Trophoblast cell (in vitro differentiated cells and primary cell): ENCODE measurements around the gene TXNL4A.
"Not testable (repeated sequence)": the region's sequence is repeated elsewhere in the genome, so short reads cannot be mapped to it uniquely, and the experiment has no call there.

Source experiments
- DNase-seq, 2 donors: peaks; one replicate each; pipeline ENCODE4 v3.0.0-alpha.2; 2016
- H2AFZ ChIP-seq: 2 replicates; pipeline ENCODE4 v1.6.1; 2013; ENCODE audit warnings: low read length, moderate library complexity, mild to moderate bottlenecking; ENCODE audit not compliant: insufficient read depth, poor library complexity
- H2AK5ac ChIP-seq: 2 replicates; pipeline ENCODE4 v1.6.1; 2013; ENCODE audit warnings: mild to moderate bottlenecking, low read length
- H2BK120ac ChIP-seq: 2 replicates; pipeline ENCODE4 v1.6.1; 2013; ENCODE audit warnings: low read length, mild to moderate bottlenecking, moderate library complexity; ENCODE audit not compliant: insufficient read depth, poor library complexity
- H2BK12ac ChIP-seq: 2 replicates; pipeline ENCODE4 v1.6.1; 2013; ENCODE audit warnings: mild to moderate bottlenecking, low read length, moderate library complexity
- H2BK5ac ChIP-seq: 2 replicates; pipeline ENCODE4 v1.6.1; 2013; ENCODE audit warnings: low read length, low read depth, moderate library complexity, mild to moderate bottlenecking; ENCODE audit not compliant: poor library complexity
- H3K14ac ChIP-seq: 2 replicates; pipeline ENCODE4 v1.6.1; 2013; ENCODE audit warnings: mild to moderate bottlenecking, low read length
- H3K18ac ChIP-seq: 2 replicates; pipeline ENCODE4 v1.6.1; 2013; ENCODE audit warnings: mild to moderate bottlenecking, low read length
- H3K23ac ChIP-seq: 2 replicates; pipeline ENCODE4 v1.6.1; 2013; ENCODE audit warnings: low read length
- H3K27ac ChIP-seq: 2 replicates; pipeline ENCODE4 v1.5.1; 2013; ENCODE audit warnings: low read depth, mild to moderate bottlenecking, inconsistent platforms, low read length, moderate library complexity
- H3K27me3 ChIP-seq: 2 replicates; pipeline ENCODE4 v1.6.1; 2013; ENCODE audit warnings: inconsistent platforms, mild to moderate bottlenecking, low read length, moderate library complexity; ENCODE audit not compliant: insufficient read depth
- H3K36me3 ChIP-seq, 2 experiments: 1 replicate in 1 of 2; 2 replicates in 1 of 2; pipeline ENCODE4 v1.6.1; 2013; ENCODE audit warnings: low read length in 2 of 2, mild to moderate bottlenecking in 2 of 2, moderate library complexity in 1 of 2; ENCODE audit not compliant: insufficient read depth in 2 of 2, control insufficient read depth in 1 of 2
- H3K4ac ChIP-seq: 2 replicates; pipeline ENCODE4 v1.6.1; 2013; ENCODE audit warnings: low read depth, mild to moderate bottlenecking, low read length, moderate library complexity
- H3K4me1 ChIP-seq, 2 experiments: 1 replicate in 1 of 2; 2 replicates in 1 of 2; pipeline ENCODE4 v1.6.1; 2013; ENCODE audit warnings: low read length in 2 of 2, mild to moderate bottlenecking in 2 of 2, moderate library complexity in 1 of 2; ENCODE audit not compliant: insufficient read depth in 2 of 2, control insufficient read depth in 1 of 2
- H3K4me2 ChIP-seq: 2 replicates; pipeline ENCODE4 v1.6.1; 2013; ENCODE audit warnings: inconsistent platforms, mild to moderate bottlenecking, low read length, moderate library complexity
- H3K4me3 ChIP-seq: 2 replicates; pipeline ENCODE4 v1.5.1; 2013; ENCODE audit warnings: mild to moderate bottlenecking, low read depth, low read length, inconsistent platforms
- H3K79me1 ChIP-seq: one replicate; pipeline ENCODE4 v1.6.1; 2013; ENCODE audit warnings: low read length
- H3K79me2 ChIP-seq: 2 replicates; pipeline ENCODE4 v1.6.1; 2013; ENCODE audit warnings: low read length, mild to moderate bottlenecking; ENCODE audit not compliant: control insufficient read depth, insufficient read depth, poor library complexity
- H3K9ac ChIP-seq: 2 replicates; pipeline ENCODE4 v1.6.1; 2013; ENCODE audit warnings: mild to moderate bottlenecking, low read length
- H3K9me3 ChIP-seq: 2 replicates; pipeline ENCODE4 v1.6.1; 2013; ENCODE audit warnings: low read depth, mild to moderate bottlenecking, control low read depth, inconsistent platforms, low read length; ENCODE audit not compliant: insufficient read depth
- H4K12ac ChIP-seq: 2 replicates; pipeline ENCODE4 v1.6.1; 2013; ENCODE audit warnings: low read depth, mild to moderate bottlenecking, low read length, moderate library complexity
- H4K8ac ChIP-seq: 2 replicates; pipeline ENCODE4 v1.6.1; 2013; ENCODE audit warnings: low read depth, mild to moderate bottlenecking, low read length, moderate library complexity
- H4K91ac ChIP-seq: one replicate; pipeline ENCODE4 v1.6.1; 2013; ENCODE audit warnings: low read depth, mild to moderate bottlenecking, low read length, moderate library complexity
- WGBS: extraction: QIAGEN DNeasy Blood & Tissue Kit; methylation state at CpG from one replicate; pipeline ENCODE4 v1.1.7; 2013; ENCODE audit warnings: missing lambda C conversion rate; ENCODE audit not compliant: insufficient read length, insufficient coverage; ENCODE audit errors: extremely low coverage; 5-methylcytosine and 5-hydroxymethylcytosine counted together

Gene TXNL4A

GRCh38 chr18:80034068-80034851, 45.9 kb upstream of the TXNL4A start, which contains the start of gene RBFA:
Gene RBFA (plus strand): TSS chr18:80034434. CDS start chr18:80034496, 62 bp downstream.
- Histone ChIP-seq H4K91ac (peak within 1 kb of the TSS; percentile 70), H4K8ac (peak within 1 kb of the TSS; percentile 81), H3K4me2 (peak within 1 kb of the TSS; percentile 72), H3K27ac (peak within 1 kb of the TSS; percentile 84), H3K27me3 (no peaks in the 10 kb centered on the region), H4K12ac (peak within 1 kb of the TSS; percentile 45), H2BK120ac (peak within 1 kb of the TSS; percentile 64), H2BK12ac (no peak within 1 kb of the TSS), H3K36me3 (peaks cover 4 to 10% of the 10 kb centered on the region in 2 experiments), H3K23ac (no peak within 1 kb of the TSS), H3K79me2 (peaks cover 8% of the 10 kb centered on the region), H3K14ac (peak within 1 kb of the TSS; percentile 77), H2BK5ac (peak within 1 kb of the TSS; percentile 70), H2AK5ac (peak within 1 kb of the TSS; percentile 13), H3K18ac (peak within 1 kb of the TSS; percentile 79), H2AFZ (peak within 1 kb of the TSS; percentile 92), H3K9me3 (peaks cover 2% of the 10 kb centered on the region), H3K4ac (peak within 1 kb of the TSS; percentile 53), H3K9ac (peak within 1 kb of the TSS; percentile 73), H3K4me1 (peaks cover 8% of the 10 kb centered on the region in 2 experiments), H3K4me3 (peak within 1 kb of the TSS; percentile 84), H3K79me1 (peaks cover 9% of the 10 kb centered on the region)
- WGBS, result no CpG with 5 or more reads among the region's 99 CpGs
- DNase-seq, result peak; percentile 97 to 98

GRCh38 chr18:80033181-80034067, 45.1 kb upstream of the TXNL4A start:
- Histone ChIP-seq H4K12ac (peak overlapping the region; percentile 28), H3K18ac (peak overlapping the region; percentile 79), H3K23ac (no peak overlapping the region), H3K4ac (peak overlapping the region; percentile 31), H3K27ac (peak overlapping the region; percentile 35), H2BK120ac (peak overlapping the region; percentile 64), H3K4me3 (peak overlapping the region; percentile 84), H3K9me3 (peaks cover 2% of the 10 kb centered on the region), H3K4me2 (peak overlapping the region; percentile 70), H2AK5ac (peak overlapping the region; percentile 13), H3K14ac (peak overlapping the region; percentile 77), H4K8ac (peak overlapping the region; percentile 81), H3K4me1 (peaks cover 8% of the 10 kb centered on the region in 2 experiments), H4K91ac (peak overlapping the region; percentile 68), H2AFZ (peak overlapping the region; percentile 79), H3K36me3 (peaks cover 0 to 6% of the 10 kb centered on the region in 2 experiments), H3K9ac (peak overlapping the region; percentile 6), H3K79me1 (peaks cover 9% of the 10 kb centered on the region), H3K27me3 (no peaks in the 10 kb centered on the region), H2BK5ac (no peak overlapping the region), H3K79me2 (peaks cover 8% of the 10 kb centered on the region), H2BK12ac (no peak overlapping the region)
- DNase-seq, result peak in 1 of 2 donors; percentile 14
- WGBS, result no CpG with 5 or more reads among the region's 90 CpGs

- Histone ChIP-seq H3K79me1 (peaks cover 9% of the 10 kb centered on the region), H2BK120ac (no peak overlapping the region), H3K4me2 (no peak overlapping the region), H3K9me3 (peaks cover 8% of the 10 kb centered on the region), H2AFZ (no peak overlapping the region), H3K23ac (no peak overlapping the region), H3K27ac (no peak overlapping the region), H2BK12ac (no peak overlapping the region), H3K4me1 (peaks cover 3% of the 10 kb centered on the region in 2 experiments), H4K12ac (no peak overlapping the region), H3K4me3 (no peak overlapping the region), H4K91ac (no peak overlapping the region), H2BK5ac (no peak overlapping the region), H3K4ac (no peak overlapping the region), H3K9ac (no peak overlapping the region), H3K14ac (no peak overlapping the region), H3K27me3 (no peaks in the 10 kb centered on the region), H3K36me3 (no peaks in the 10 kb centered on the region), H2AK5ac (no peak overlapping the region), H3K18ac (no peak overlapping the region), H4K8ac (no peak overlapping the region), H3K79me2 (peaks cover 7% of the 10 kb centered on the region)
- WGBS, result no CpG with 5 or more reads among the region's 1 CpG
- no peak for DNase-seq
Measured at GRCh38 chr18:80029690-80030089, 41.3 kb upstream of the TXNL4A start.

GRCh38 chr18:80027719-80028118, 39.4 kb upstream of the TXNL4A start:
- H3K9ac ChIP-seq, H4K12ac ChIP-seq, H3K14ac ChIP-seq, H4K91ac ChIP-seq, H3K23ac ChIP-seq, H4K8ac ChIP-seq, H2BK5ac ChIP-seq, DNase-seq, H2BK120ac ChIP-seq, H2AFZ ChIP-seq, H3K4me1 ChIP-seq, H3K79me1 ChIP-seq, H3K36me3 ChIP-seq, H3K4me3 ChIP-seq, H3K4me2 ChIP-seq, H3K4ac ChIP-seq, H3K27ac ChIP-seq, H3K27me3 ChIP-seq, H3K18ac ChIP-seq, H3K79me2 ChIP-seq, H2BK12ac ChIP-seq, H2AK5ac ChIP-seq: not testable (repeated sequence)
- H3K9me3 ChIP-seq, result peaks cover 11% of the 10 kb centered on the region
